A549 treated with Hydrocortisone at 1 μM for 4 hours (cell line): Measurements from ENCODE around the gene RTN4RL2. TPM values are rescaled to one million over a fixed set of nuclear protein-coding genes. Genes with fewer than 3 reads are reported as not detected.

Source experiments
- total RNA-seq: library from RNA; stranded (reverse); fragments of 200-300 nt; extraction: Qiagen RNA extraction; gene quantifications from 5 replicates; pipeline ENCODE4 v1.2.3, GENCODE V29; 2022

The RTN4RL2 gene
- 49.3 to 87.5 TPM (median 82.4 TPM) in 5 replicates for total RNA-seq

DNA sequence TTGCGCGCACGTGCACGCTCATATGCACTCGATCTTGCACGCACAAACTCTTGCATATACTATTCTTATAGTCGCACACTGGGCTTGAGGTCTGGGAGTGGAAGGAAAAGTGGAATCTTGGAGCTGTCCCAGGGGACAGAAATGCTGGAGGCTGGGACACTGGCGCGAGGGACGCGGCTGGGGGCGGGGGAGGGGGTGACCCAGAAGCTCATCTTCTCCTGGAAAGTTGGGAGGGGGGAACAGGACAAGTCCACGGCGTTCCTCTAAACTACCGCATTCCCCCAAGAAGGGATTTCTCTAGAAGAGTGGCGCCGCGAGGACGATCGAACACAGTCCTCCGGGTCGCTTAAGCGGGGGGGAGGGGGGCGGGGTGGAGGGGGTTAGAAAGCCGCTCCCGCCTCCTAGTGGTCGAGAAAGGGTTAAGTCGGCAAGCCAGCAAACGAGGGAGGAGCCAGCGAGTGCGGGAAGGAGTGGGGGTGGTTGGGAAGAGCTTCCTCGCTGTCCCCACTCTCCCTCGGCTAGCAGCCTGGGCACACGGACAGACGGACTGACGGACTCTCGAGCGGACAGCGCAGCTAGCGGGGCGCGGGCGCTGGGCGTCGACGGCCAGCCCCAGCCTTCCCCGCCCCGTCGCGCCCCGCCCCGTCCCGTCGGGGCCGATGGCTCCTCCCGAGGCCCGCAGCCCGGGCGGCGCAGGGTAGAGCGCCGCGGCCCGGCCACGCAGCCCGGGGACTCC lies at the start of gene RTN4RL2:
TSS of gene RTN4RL2 (plus strand) at position 507 of the 736 bp plus-strand sequence. CDS start 338 bp downstream, outside the sequence.

DNA sequence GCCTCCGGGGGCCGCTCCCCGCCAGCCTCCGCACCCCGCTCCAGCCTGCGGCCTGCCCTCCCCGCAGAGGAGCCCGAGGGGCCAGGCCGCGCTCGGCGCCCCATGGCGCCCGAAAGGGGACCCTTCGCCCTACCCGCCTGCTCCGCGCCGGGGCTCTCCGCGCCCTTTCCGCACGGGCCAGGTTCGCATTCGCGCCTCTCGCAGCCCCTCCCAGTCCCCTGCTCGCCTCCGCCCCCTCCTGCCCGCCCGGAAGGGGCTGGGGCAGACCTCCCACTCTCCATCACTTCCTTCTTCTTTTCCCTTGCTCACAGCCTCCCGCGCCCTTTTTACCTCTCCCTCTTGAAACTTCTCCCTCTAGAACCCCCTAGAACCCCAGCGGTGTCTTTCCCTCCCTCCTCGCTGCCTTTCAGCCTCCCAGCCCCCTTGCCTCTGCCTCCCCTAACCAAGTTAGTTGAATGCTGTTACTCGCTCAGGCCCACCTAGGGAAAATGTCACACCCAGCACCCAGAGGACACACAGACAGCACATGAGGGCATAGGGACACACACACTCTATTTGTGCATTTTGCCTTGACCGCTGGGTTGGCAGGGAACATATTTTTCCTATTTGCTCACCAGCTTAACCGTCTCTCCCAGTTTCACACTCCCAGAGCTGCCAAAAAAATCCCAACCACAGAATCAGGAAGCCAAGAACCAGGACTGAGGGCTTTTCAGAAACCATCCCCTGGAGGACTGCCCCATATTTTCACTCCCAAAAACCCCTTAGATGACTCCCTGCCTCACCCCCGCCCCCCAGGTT lies 33.2 kb upstream of the RTN4RL2 start, which contains the start of gene SLC43A3:
TSS of gene SLC43A3 (minus strand) at position 193 of the 798 bp plus-strand sequence. CDS start 949 bp downstream, outside the sequence.

DNA sequence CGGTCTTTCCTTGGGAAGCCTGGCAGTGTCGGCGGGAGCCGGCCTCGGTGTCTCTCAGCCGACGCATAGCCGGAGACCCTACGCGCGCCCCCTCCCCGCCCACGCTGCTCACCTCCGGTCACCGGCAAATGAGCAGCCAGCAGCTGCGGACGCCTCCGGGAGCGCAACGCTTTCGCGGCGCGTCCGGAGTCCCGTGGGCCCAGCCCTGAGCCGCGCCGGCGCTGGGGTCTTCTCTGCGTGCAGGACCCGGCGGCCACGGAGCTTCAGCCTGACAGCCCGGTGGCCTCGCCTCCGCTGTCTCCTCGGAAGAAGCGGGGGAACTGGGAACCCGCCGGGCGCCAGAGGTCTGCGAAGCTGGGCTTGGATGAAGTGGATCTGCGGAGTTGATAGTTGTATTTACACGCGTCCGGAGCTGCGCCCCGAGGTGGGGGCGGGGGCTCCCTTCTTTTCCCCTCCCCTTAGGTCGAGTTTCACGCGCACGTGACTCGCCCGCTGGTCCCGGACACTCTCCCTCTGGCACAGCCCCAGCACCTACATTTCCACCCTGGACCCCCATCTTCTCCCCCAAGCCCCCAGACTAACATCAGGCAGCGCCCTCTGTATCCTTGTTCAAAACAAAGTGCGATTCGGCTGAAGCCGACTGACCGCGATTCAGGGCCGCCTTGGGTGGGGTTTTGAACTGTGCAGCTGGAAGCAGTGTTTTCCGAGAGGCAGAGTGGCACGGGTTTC lies 55.2 kb downstream of the RTN4RL2 start, which contains the start of gene SLC43A1:
TSS of gene SLC43A1 (minus strand) at position 371 of the 729 bp plus-strand sequence. CDS start 1,591 bp downstream, outside the sequence.

Other genes starting within 250 kb of the RTN4RL2 start
- 0.06 to 0.07 TPM in 2 of 5 replicates, not detected in the others for gene APLNR, start 223.3 kb upstream of the RTN4RL2 start, total RNA-seq
- gene TNKS1BP1, start 135.6 kb upstream of the RTN4RL2 start, total RNA-seq: 79.9 to 91.1 TPM (median 87.9 TPM) in 5 replicates
- 199 to 265 TPM (median 217 TPM) in 5 replicates for gene SSRP1, start 124.6 kb upstream of the RTN4RL2 start, total RNA-seq
- gene P2RX3, start 122.2 kb upstream of the RTN4RL2 start, total RNA-seq: 0.07 to 0.32 TPM (median 0.23 TPM) in 5 replicates
- gene PRG3, start 79.4 kb upstream of the RTN4RL2 start, total RNA-seq: not detected in 5 replicates
- 0.08 TPM in 1 of 5 replicates, not detected in the others for gene PRG2, start 69.9 kb upstream of the RTN4RL2 start, total RNA-seq
- gene SLC43A3, start 33.4 kb upstream of the RTN4RL2 start, total RNA-seq: 0.33 to 0.85 TPM (median 0.53 TPM) in 5 replicates
- 2.1 to 2.7 TPM (median 2.4 TPM) in 5 replicates for gene SLC43A1, start 55.2 kb downstream of the RTN4RL2 start, total RNA-seq
- gene TIMM10, start 70.2 kb downstream of the RTN4RL2 start, total RNA-seq: 142 to 175 TPM (median 153 TPM) in 5 replicates
- not detected in 5 replicates for gene SMTNL1, start 77.1 kb downstream of the RTN4RL2 start, total RNA-seq
- gene UBE2L6, start 107.1 kb downstream of the RTN4RL2 start, total RNA-seq: 36.5 to 43.9 TPM (median 43.0 TPM) in 5 replicates
- gene SERPING1, start 137.2 kb downstream of the RTN4RL2 start, total RNA-seq: 0.53 to 1.3 TPM (median 0.88 TPM) in 5 replicates
- 0.18 to 0.39 TPM (median 0.28 TPM) in 5 replicates for gene YPEL4, start 189.4 kb downstream of the RTN4RL2 start, total RNA-seq
- gene CLP1, start 197.2 kb downstream of the RTN4RL2 start, total RNA-seq: 28.1 to 30.7 TPM (median 28.9 TPM) in 5 replicates
- 66.8 to 83.2 TPM (median 69.5 TPM) in 5 replicates for gene ZDHHC5, start 207.6 kb downstream of the RTN4RL2 start, total RNA-seq